ENCODE results near the gene EXOC6B. TPM values are rescaled to one million over a fixed set of nuclear protein-coding genes. Genes with fewer than 3 reads are reported as not detected.
A peak's percentile ranks its signal among the peaks of the same experiment; 100 is the strongest.

The EXOC6B gene
- total RNA-seq, 1 donor from 2014 or later: 33.0 TPM

DNA sequence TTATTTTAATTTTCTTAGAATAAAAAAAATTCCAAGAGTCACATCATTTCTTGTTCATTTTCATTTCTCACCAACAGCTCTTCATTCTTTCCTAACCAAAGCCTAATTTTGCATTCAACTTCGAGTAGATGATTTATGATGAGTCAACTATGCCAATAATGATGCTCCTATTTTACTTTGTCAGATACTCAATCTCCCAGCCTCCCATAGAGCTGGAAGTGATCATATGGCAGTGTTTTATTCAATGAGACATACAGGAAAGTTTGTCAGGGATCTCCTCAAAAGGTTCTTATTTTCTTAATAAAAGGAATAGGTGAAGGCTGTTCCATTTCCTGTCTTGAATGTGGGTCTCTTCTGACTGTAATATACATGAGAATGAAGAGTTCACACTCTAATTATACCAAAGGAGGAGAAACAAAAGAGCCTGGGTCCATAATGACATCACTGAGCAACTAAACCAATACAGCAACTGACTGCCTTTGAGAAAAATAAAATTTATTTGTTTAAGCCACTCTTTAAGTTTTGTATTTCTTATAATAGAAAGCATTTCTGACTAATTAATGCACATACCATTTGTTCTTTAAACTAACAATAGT, 447.0 kb downstream of the EXOC6B start:
- ATAC-seq (no peak), DNase-seq (no peak)
- no peaks in the 10 kb centered on the region for H3K9me3 ChIP-seq
- H3K27me3 ChIP-seq (ENCODE audit: low read depth): no peaks in the 10 kb centered on the region
- no peaks in the 10 kb centered on the region for H3K4me1 ChIP-seq
- TF ChIP-seq, protein P1, sequence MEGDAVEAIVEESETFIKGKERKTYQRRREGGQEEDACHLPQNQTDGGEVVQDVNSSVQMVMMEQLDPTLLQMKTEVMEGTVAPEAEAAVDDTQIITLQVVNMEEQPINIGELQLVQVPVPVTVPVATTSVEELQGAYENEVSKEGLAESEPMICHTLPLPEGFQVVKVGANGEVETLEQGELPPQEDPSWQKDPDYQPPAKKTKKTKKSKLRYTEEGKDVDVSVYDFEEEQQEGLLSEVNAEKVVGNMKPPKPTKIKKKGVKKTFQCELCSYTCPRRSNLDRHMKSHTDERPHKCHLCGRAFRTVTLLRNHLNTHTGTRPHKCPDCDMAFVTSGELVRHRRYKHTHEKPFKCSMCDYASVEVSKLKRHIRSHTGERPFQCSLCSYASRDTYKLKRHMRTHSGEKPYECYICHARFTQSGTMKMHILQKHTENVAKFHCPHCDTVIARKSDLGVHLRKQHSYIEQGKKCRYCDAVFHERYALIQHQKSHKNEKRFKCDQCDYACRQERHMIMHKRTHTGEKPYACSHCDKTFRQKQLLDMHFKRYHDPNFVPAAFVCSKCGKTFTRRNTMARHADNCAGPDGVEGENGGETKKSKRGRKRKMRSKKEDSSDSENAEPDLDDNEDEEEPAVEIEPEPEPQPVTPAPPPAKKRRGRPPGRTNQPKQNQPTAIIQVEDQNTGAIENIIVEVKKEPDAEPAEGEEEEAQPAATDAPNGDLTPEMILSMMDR (IDR thresholded peaks at IDR 0.05): no peak
- peaks cover 14% of the 10 kb centered on the region for H3K36me3 ChIP-seq
- H3K27ac ChIP-seq: no peak overlapping the region
- no peak overlapping the region for H3K4me3 ChIP-seq
- intact Hi-C loops (cut with DNase I): no loop called here

DNA sequence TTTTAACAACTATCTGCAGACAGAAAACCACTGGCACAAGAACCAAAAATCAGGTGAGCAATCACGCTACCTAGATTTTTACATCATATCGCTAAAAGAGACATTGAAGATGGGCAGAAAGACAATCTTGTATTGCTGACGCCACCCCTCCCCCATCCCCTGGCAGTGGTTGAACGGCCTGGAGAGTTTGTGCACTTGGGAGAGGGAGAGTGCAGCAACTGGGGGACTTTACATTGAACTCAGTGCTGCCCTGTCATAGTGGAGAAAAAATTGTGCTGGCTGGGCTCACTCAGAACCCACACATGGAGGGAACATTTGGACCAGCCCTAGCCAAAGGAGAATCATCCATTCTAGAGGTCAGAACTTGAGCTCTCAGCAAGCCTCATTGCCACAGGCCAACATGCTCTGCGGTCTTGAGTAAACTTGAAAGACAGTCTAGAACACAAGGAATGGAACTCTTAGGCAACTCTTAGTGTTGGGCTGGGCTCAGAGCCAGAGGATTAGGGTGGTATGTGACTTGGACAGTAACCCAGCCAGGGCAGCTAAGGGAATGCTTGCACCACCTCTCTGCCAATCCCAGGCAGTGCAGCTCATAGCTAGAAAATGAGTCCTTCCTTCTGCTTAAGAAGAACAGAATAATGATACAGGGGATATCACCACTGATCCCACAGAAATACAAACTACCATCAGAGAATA, 458.2 kb downstream of the EXOC6B start:
- Histone ChIP-seq H3K27me3 (ENCODE audit: low read depth) (no peaks in the 10 kb centered on the region), H3K9me3 (no peaks in the 10 kb centered on the region), H3K4me3 (no peak overlapping the region), H3K27ac (no peak overlapping the region), H3K4me1 (no peaks in the 10 kb centered on the region), H3K36me3 (no peaks in the 10 kb centered on the region)
- DNase-seq: peak; percentile 58
- peak; percentile 76 to 87 for ATAC-seq
- intact Hi-C loops (cut with DNase I): no loop called here
- TF ChIP-seq, protein P1 (IDR thresholded peaks at IDR 0.05): peak; percentile 7

DNA sequence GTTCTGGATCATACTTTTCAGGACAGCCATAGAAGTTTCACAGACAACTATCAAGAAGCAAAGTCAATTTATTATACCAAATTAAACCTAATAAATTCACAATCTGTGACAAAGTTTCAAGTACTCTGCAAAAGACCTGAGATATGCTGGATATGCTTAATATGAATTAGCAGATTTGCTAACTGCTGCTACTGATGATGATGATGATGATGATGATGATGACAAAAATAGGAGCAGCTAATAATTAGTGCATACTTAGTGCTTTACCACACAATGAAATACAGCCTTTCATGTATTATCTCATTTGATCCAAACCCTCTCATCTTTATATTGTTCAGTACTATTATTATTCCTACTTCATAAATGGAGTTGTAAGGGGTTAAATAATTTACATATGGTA, 462.4 kb downstream of the EXOC6B start:
- no peaks in the 10 kb centered on the region for H3K27me3 ChIP-seq (ENCODE audit: low read depth)
- TF ChIP-seq, protein P1 (IDR thresholded peaks at IDR 0.05): no peak
- no peak overlapping the region for H3K27ac ChIP-seq
- peaks cover 6% of the 10 kb centered on the region for H3K36me3 ChIP-seq
- DNase-seq (no peak), ATAC-seq (no peak)
- no peaks in the 10 kb centered on the region for H3K9me3 ChIP-seq
- intact Hi-C loops (cut with DNase I): no loop called here
- H3K4me1 ChIP-seq: no peaks in the 10 kb centered on the region
- no peak overlapping the region for H3K4me3 ChIP-seq

DNA sequence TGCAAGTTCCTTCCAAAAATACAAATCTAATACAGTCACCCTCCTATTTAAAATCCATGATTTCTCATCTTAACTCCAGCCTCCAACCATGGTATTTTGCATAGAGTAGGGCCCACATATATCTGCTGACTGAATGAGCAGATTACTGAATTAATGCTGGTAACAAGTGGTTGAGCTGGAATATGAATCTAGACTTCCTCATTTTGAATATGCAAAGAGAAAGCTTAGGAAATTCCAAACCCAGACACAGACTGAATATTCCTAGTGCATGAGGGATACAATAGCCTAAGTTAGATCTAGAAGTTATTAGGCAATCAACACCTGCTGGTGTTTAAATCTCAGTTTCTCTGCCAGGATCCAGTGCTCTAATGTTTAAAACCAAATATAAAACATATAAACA, 463.1 kb downstream of the EXOC6B start:
- TF ChIP-seq, protein P1 (IDR thresholded peaks at IDR 0.05): no peak
- intact Hi-C loops (cut with DNase I): no loop called here
- Histone ChIP-seq H3K4me1 (no peaks in the 10 kb centered on the region), H3K36me3 (peaks cover 6% of the 10 kb centered on the region), H3K27me3 (ENCODE audit: low read depth) (no peaks in the 10 kb centered on the region), H3K9me3 (no peaks in the 10 kb centered on the region), H3K4me3 (no peak overlapping the region), H3K27ac (no peak overlapping the region)
- ATAC-seq: no peak
- no peak for DNase-seq

DNA sequence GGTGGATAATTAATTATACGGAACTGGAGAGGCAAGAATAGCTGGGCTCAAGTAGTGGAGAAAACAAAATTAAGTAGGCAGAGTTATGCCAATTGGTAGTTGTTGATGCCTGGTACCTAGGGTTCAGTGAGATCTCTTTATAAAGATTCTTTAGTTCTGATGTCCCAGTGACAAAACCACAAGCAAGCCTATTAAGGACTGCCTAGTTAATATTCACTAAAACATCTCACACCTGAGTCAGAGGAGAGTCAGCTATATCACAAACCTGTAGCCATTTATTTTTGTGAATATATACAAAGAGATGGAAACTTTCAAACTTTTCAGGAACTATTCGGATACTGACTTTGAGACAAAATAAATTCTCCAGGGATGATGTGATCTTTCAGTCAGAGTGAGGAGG, 464.3 kb downstream of the EXOC6B start:
- Histone ChIP-seq H3K27me3 (ENCODE audit: low read depth) (no peaks in the 10 kb centered on the region), H3K27ac (no peak overlapping the region), H3K36me3 (peaks cover 6% of the 10 kb centered on the region), H3K4me3 (no peak overlapping the region), H3K9me3 (no peaks in the 10 kb centered on the region), H3K4me1 (no peaks in the 10 kb centered on the region)
- ATAC-seq (no peak), DNase-seq (no peak)
- intact Hi-C loops (cut with DNase I): no loop called here
- TF ChIP-seq, protein P1 (IDR thresholded peaks at IDR 0.05): no peak

Data from lower lobe of right lung (tissue), 2 donors.